Vagina (tissue), 2 donors: ENCODE data around the gene SRRD.

Experiments
- CTCF ChIP-seq, 3 experiments: fragments of 450-650 bp in 2 of 3; fragments of 200-600 bp in 1 of 3; sonication (generic) in 1 of 3; IDR thresholded peaks; one replicate each; pipeline ENCODE4 v1.5.1; 2017 to 2019; ENCODE audit warnings: antibody characterized with exemption in 3 of 3, mild to moderate bottlenecking in 2 of 3, moderate library complexity in 2 of 3
- POLR2AphosphoS5 ChIP-seq, 2 donors: sonication (generic); formaldehyde crosslinking; IDR thresholded peaks; one replicate each; pipeline ENCODE4 v1.9.0; 2017; ENCODE audit warnings: antibody characterized with exemption in 2 of 2, mild to moderate bottlenecking in 2 of 2, low read depth in 1 of 2; ENCODE audit not compliant: insufficient read depth in 1 of 2

DNA sequence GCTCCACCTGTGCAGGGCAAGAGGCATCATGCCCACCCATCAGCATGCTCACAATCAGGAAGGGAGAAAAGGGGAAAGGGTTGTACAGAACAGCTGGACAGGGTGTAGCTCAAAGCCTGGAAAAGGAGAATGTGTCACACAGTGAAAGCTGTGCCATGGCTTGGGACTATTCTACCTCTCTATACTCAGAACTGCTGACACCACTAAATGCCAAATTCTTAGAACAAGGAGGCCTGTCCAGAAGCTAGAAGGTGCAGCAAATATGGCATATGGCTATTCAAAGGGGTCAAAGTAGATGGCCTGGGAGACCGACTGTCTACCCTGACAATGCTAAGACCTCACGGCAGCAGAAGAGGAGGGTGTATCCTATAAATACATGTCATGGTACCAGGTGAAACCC lies 12.9 kb upstream of the SRRD start:
- TF ChIP-seq POLR2AphosphoS5 (IDR thresholded peaks at IDR 0.05; ENCODE audit: insufficient read depth in 1 of 2, low read depth in 1 of 2) (no peak), CTCF (IDR thresholded peaks at IDR 0.05) (no peak)
